K562 (cell line): ENCODE measurements around the gene FCRLA. TPM values are rescaled to one million over a fixed set of nuclear protein-coding genes. Genes with fewer than 3 reads are reported as not detected.
A peak's percentile ranks its signal among the peaks of the same experiment; 100 is the strongest.

Experiments
- ATAC-seq: fragments of 200-7000 bp; cut with Tn5 transposase; 3 replicates; pipeline ENCODE4 v1.9.1; 2020; ENCODE audit warnings: moderate library complexity
- BruUV-seq: library from RNA; stranded (reverse); fragments of 400-500 nt; replicated peaks from 2 replicates; lab custom pipeline; 2021; lab: Mats Ljungman, UMichigan
- CTCF ChIA-PET: fragments of 300-600 bp; formaldehyde crosslinking; extraction: SDS; loops from one replicate; lab custom pipeline; 2021; ENCODE audit warnings: low intra/inter-chr PET ratio; lab: Yijun Ruan, JAX
- POLR2A ChIA-PET: fragments of 300-600, 350-650 bp; sonication (Branson Sonifier 250); formaldehyde crosslinking; extraction: SDS; loops from one replicate; lab custom pipeline; 2021; ENCODE audit warnings: antibody characterized with exemption, inconsistent platforms; lab: Yijun Ruan, JAX
- DNase-seq, 4 experiments: peaks; one replicate each; pipeline versions ENCODE4 v3.0.0 to v3.0.0-alpha.2; 2011 to 2018; ENCODE audit warnings: low spot score in 3 of 4, mixed read lengths in 3 of 4; ENCODE audit errors: extremely low read depth in 1 of 4
- FAIRE-seq: peaks from 2 replicates; lab custom pipeline; 2011; peaks lifted over from hg19 to GRCh38; lab: Jason Lieb, UNC
- H2AFZ ChIP-seq: 2 replicates; pipeline ENCODE4 v1.6.0; 2011; ENCODE audit warnings: low read depth, low read length, control low read depth, inconsistent platforms
- H3K27ac ChIP-seq: fragments of 200-600 bp; 3 replicates; pipeline ENCODE4 v1.8.0; 2011; ENCODE audit warnings: low read depth, mild to moderate bottlenecking, control low read depth, inconsistent platforms, low read length, moderate library complexity, mixed read lengths; ENCODE audit errors: extremely low read depth
- H3K27me3 ChIP-seq, 2 experiments: fragments of 300-600 bp in 1 of 2; 2 replicates in 1 of 2; 3 replicates in 1 of 2; pipeline versions ENCODE4 v1.6.0 to v1.8.0; 2011; ENCODE audit warnings: inconsistent platforms in 2 of 2, low read length in 2 of 2, mild to moderate bottlenecking in 1 of 2, mixed read lengths in 1 of 2, moderate library complexity in 1 of 2; ENCODE audit not compliant: control insufficient read depth in 2 of 2, insufficient read depth in 2 of 2
- H3K36me3 ChIP-seq: fragments of 300-600 bp; 3 replicates; pipeline ENCODE4 v1.8.0; 2011; ENCODE audit warnings: mild to moderate bottlenecking, low read length, inconsistent platforms; ENCODE audit not compliant: control insufficient read depth, insufficient read depth
- H3K4me1 ChIP-seq, 2 experiments: fragments of 200-600 bp in 1 of 2; replicated peaks in 1 of 2; 2 replicates in 1 of 2; 3 replicates in 1 of 2; pipeline versions ENCODE4 v1.5.1 to v1.8.0; 2011; ENCODE audit warnings: inconsistent platforms in 2 of 2, low read length in 2 of 2, mild to moderate bottlenecking in 1 of 2, mixed read lengths in 1 of 2, moderate library complexity in 1 of 2; ENCODE audit not compliant: control insufficient read depth in 2 of 2, insufficient read depth in 2 of 2
- H3K4me2 ChIP-seq: 2 replicates; pipeline ENCODE4 v1.6.1; 2011; ENCODE audit warnings: low read length, control low read depth, inconsistent platforms, mixed read lengths; ENCODE audit not compliant: insufficient read depth
- H3K4me3 ChIP-seq: fragments of 200-600 bp; sonication (generic), shearing (Covaris generic); 2 replicates; pipeline ENCODE4 v1.5.1; 2016; ENCODE audit warnings: control low read depth, inconsistent platforms
- H3K79me2 ChIP-seq: fragments of 200-600 bp; 3 replicates; pipeline ENCODE4 v1.8.0; 2011; ENCODE audit warnings: low read length, inconsistent platforms; ENCODE audit not compliant: control insufficient read depth, insufficient read depth
- H3K9ac ChIP-seq, 2 experiments: 2 replicates each; pipeline versions ENCODE4 v1.6.0 to v1.6.1; 2011; ENCODE audit warnings: low read depth in 2 of 2, low read length in 2 of 2, control low read depth in 1 of 2, inconsistent platforms in 1 of 2, mild to moderate bottlenecking in 1 of 2, mixed read lengths in 1 of 2; ENCODE audit not compliant: insufficient read depth in 1 of 2
- H3K9me1 ChIP-seq: one replicate; pipeline ENCODE4 v1.6.0; 2011; ENCODE audit warnings: inconsistent platforms, mild to moderate bottlenecking, low read length, moderate library complexity; ENCODE audit not compliant: control insufficient read depth, insufficient read depth
- H3K9me3 ChIP-seq: replicated peaks from 2 replicates; pipeline ENCODE4 v1.5.1; 2011; ENCODE audit warnings: low read depth, low read length, inconsistent platforms; ENCODE audit not compliant: control insufficient read depth, insufficient read depth
- H4K20me1 ChIP-seq: replicated peaks from 2 replicates; pipeline ENCODE4 v1.6.1; 2011; ENCODE audit warnings: low read length, inconsistent platforms, mixed read lengths; ENCODE audit not compliant: control insufficient read depth, insufficient read depth
- KDM1A ChIP-seq, 2 experiments: fragments of 450-650 bp; IDR thresholded peaks; 2 replicates each; pipeline ENCODE4 v1.6.1; 2016; ENCODE audit warnings: mild to moderate bottlenecking in 2 of 2
- MEIS2 ChIP-seq: fragments of 450-650 bp; IDR thresholded peaks from 2 replicates; pipeline ENCODE4 v1.6.1; 2014; ENCODE audit warnings: mild to moderate bottlenecking; ENCODE audit not compliant: partially characterized antibody
- ZNF277 ChIP-seq: fragments of 250-450 bp; sonication (Bioruptor Pico); IDR thresholded peaks from 2 replicates; pipeline ENCODE4 v1.8.0; 2022; ENCODE audit warnings: inconsistent platforms, mild to moderate bottlenecking, moderate library complexity, borderline replicate concordance
- WGBS: fragments of 100-300 bp; shearing (Covaris generic); methylation state at CpG from one replicate; pipeline ENCODE4 v1.1.6; 2016; ENCODE audit warnings: low coverage, mixed read lengths; ENCODE audit not compliant: insufficient coverage; ENCODE audit errors: missing lambda C conversion rate; 5-methylcytosine and 5-hydroxymethylcytosine counted together
- in situ Hi-C: fragments of 300-500 bp; cut with MboI; formaldehyde crosslinking; loops from 4 replicates; pipeline ENCODE4 v1.15.0; 2018; ENCODE audit warnings: inconsistent platforms, mixed read lengths
- intact Hi-C: fragments of 100-400 bp; cut with micrococcal nuclease; formaldehyde crosslinking; loops from 2 replicates; pipeline ENCODE4 v1.14.2; 2022
- polyA plus RNA-seq, 8 experiments: library from polyadenylated mRNA; depleted of rRNA in 4 of 8; stranded (reverse) in 5 of 8; unstranded in 3 of 8; fragments of >200 nt; fragmentation: Nextera tagmentation in 2 of 8; fragmentation: Illumina TruSeq in 1 of 8; extraction: Ambion mirVana in 2 of 8; extraction: Trizol in 1 of 8; gene quantifications; 2 replicates each; pipeline versions ENCODE4 v1.2.1 to v1.2.3, GENCODE V29; 2011 to 2014; ENCODE audit warnings: inconsistent platforms in 1 of 8, missing spikeins in 1 of 8
- total RNA-seq, 7 experiments: library from RNA; depleted of rRNA in 6 of 7; stranded (reverse); fragments of >200 nt in 6 of 7; fragmentation: Illumina TruSeq in 2 of 7; extraction: Trizol in 2 of 7; gene quantifications; 2 replicates each; pipeline versions ENCODE4 v1.2.1 to v1.2.3, GENCODE V29; 2011 to 2021; ENCODE audit warnings: low replicate concordance in 1 of 7

Gene FCRLA
- total and polyA plus RNA-seq, 9 of the 15 experiments (the other 6 are each of a cell fraction or from before 2014, with no cell fraction given), result 0.09 to 0.84 (median 0.44) TPM

DNA sequence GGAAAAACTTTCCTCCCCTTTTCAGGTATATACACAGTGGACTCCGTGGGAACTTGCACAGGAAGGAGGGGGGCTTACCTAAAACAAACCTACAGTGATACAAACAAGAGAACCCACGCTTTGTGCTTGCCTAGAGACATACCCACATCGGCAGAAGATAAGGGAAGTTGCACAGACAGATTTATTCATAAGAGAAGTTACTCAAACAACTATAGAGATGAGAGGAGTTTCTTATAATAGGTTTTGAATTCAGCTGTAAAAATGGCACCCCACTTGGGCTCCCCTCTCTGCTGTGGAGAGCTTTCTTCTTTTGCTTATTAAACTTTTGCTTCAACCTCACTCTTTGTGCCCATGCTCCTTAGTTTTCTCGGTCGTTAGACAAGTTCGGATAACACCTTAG, 40.8 kb downstream of the FCRLA start:
- no peak overlapping the region for H3K9ac ChIP-seq

More for the DNA sequence above, 40.8 kb downstream of the FCRLA start:
- TF ChIP-seq MEIS2, result peak; percentile 16
- 0 out of 4 replicates have a peak, but pooled peaks of 1 of the 2 experiments have one; percentile 3 for TF ChIP-seq KDM1A (IDR thresholded peaks at IDR 0.05)
- TF ChIP-seq ZNF277, result no peak
- 14% methylated on average over 6 of the region's 6 CpGs for WGBS
- H3K36me3 ChIP-seq, result peaks cover 19% of the 10 kb centered on the region
- H3K27ac ChIP-seq, result no peak overlapping the region
- peaks cover 31% of the 10 kb centered on the region for H3K79me2 ChIP-seq
- no peak overlapping the region for H3K4me3 ChIP-seq
- intact Hi-C loops, result loop anchor here (10.0 kb wide), 1 partner anchor 263 kb away; no protein-coding TSS in a partner anchor
- BruUV-seq, result no TSS peak
- no peak overlapping the region for H3K4me2 ChIP-seq
- no peaks in the 10 kb centered on the region; the same call in 1 of the 2 replicates for H4K20me1 ChIP-seq
- ATAC-seq (no peak), FAIRE-seq (no peak), DNase-seq (no peak)
- H3K9me1 ChIP-seq, result no peaks in the 10 kb centered on the region
- ChIA-PET POLR2A (interaction anchor here (0.6 to 1.9 kb wide), 2 partner anchors 9 to 15 kb away, joined by 3 to 5 read pairs; no protein-coding TSS in a partner anchor), CTCF (interaction anchor here (0.6 to 1.1 kb wide), 2 partner anchors 13 to 344 kb away, joined by 3 to 4 read pairs; no protein-coding TSS in a partner anchor)
- H2AFZ ChIP-seq, result no peak overlapping the region
- no peaks in the 10 kb centered on the region for H3K9me3 ChIP-seq
- H3K4me1 ChIP-seq, result peaks cover 14 to 29% of the 10 kb centered on the region in 2 experiments; a peak in 4 of 5 replicates
- no peaks in the 10 kb centered on the region for H3K27me3 ChIP-seq
- in situ Hi-C loops, result no loop called here
